Glomerular visceral epithelial cell (primary cell): ENCODE measurements around the gene FAM53C.
"Not testable (repeated sequence)": the region's sequence is repeated elsewhere in the genome, so short reads cannot be mapped to it uniquely, and the experiment has no call there.

Source experiments
- DNase-seq: peaks from one replicate; pipeline ENCODE4 v3.0.0-alpha.2; 2016; ENCODE audit errors: extremely low spot score

FAM53C gene

DNA sequence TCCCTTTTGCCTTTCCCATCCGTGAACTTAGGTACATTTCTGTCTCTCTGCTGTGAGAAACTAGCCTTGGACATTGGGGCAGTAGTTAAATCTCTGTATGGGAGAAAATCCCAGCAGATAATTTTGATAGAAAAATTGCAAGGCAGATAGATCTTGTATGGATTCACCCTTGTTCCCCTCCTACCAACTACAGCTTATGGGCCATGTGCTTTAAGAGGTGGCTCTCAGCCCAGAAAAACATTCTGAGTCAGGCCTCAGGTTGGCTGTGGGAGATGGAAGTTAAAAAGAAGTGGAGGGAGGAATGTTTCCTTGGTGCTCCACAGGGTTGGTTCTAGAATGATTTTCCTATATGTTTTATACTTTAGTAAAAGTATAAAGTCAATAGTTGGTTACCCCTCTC is 13.0 kb downstream of the FAM53C start:
- peak; percentile 61 for DNase-seq

- no peak for DNase-seq
These were observed 13.5 kb downstream of the FAM53C start for GRCh38 chr5:138351517-138351916.

DNA sequence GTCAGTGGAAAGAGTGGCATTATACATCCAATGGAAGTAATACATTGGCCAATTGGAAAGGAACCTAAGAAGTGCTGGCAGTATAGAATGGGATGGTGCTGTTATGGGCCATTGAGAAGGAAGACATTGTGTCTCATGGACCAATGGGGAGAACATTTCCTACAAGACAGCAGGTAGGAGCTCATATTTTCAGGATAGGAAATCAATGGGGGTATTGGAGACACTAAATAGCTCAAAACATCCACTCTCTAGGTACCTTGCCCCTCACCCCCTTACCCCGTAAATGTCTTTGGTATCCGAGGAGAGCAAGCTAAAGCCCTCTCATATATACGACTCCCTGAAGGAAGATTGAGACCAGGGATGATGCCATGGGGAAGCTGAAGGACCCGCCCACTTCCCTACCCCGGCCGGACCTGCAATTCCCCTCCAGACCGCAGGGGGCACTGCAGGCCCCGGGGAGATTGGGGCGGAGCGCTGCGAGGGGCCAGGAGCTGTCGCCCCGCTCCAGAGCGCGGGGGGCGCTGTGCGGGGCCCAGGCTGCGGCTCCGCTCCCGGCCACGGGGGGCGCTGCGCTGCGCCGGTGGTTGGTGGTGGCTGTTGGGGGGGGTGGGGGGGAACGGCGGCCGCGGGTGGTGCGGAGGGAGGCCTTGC is 14.1 kb downstream of the FAM53C start, which contains the start of gene KDM3B:
KDM3B (plus strand) TSS at position 615 of the 651 bp plus-strand sequence. CDS start 111 bp downstream, outside the sequence.
- DNase-seq = peak; percentile 93

GRCh38 chr5:138352722-138353559 is 14.9 kb downstream of the FAM53C start:
- DNase-seq = peak; percentile 68

GRCh38 chr5:138353560-138354080 is 15.6 kb downstream of the FAM53C start:
- no peak for DNase-seq

DNA sequence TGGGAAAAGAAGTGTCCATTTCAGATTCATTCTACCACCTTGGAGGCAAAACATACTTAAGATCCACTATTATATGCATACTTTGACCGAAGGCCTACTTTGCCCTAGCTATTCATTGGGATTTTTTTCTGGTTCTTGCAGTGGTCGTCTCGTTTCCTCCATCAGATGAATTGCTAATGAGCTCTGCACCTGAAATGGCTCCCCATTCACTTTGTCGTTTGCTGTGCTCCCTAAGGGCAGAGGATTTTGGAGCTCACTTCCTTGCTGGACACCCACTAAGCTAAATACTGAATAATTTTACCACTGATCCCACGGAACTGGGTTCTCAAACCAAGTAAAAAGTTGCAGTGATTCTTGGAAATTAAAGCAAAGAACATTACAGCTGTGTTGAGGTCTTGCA is 16.3 kb downstream of the FAM53C start:
- DNase-seq = no peak

GRCh38 chr5:138354926-138355378 is 16.9 kb downstream of the FAM53C start:
- DNase-seq = peak; percentile 81

GRCh38 chr5:138359621-138360020 is 21.6 kb downstream of the FAM53C start:
- no peak for DNase-seq

DNA sequence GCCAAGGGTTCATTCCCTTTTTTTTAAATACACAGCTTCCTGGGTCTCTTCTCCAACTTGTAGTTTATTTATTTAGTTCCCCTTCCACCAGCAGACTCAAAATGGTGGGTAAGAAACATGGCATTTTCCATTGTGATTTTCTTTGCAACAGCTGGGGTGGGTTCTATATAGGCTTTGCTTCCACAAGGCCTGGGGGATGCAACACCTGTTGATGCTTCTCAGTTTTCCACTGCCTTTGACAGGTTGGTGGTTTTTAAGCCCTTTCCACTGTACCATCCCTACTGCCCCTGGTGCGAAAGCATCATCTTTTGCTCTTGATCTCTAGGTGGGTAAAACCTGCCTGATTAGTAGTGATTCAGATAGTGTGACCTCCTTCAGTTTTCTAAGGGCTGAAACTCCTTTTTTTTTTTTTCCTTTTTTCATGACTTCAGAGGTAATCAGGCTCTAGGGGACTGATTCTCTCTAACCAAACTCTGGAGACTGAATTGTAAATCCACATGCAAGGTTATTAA is 22.9 kb downstream of the FAM53C start:
- DNase-seq = no peak

DNA sequence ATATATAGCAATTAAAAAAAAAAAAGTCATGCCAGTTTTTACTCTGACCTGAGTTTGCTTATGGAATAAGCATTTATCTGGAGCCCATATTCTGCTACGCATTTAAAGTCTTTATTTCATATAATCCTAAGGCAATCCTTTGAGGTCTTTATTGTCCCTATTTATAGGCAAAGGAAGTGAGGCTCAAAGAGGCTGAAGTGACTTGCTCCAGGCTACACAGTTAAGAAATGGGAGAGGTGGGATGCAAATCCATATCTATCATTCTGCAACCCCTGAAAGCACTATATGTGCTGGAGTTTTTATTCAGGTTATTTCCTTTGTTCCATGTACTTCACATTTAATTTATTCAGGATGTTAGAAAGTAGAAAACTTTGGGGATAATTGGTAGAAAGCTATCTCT is 26.5 kb downstream of the FAM53C start:
- no peak for DNase-seq

DNA sequence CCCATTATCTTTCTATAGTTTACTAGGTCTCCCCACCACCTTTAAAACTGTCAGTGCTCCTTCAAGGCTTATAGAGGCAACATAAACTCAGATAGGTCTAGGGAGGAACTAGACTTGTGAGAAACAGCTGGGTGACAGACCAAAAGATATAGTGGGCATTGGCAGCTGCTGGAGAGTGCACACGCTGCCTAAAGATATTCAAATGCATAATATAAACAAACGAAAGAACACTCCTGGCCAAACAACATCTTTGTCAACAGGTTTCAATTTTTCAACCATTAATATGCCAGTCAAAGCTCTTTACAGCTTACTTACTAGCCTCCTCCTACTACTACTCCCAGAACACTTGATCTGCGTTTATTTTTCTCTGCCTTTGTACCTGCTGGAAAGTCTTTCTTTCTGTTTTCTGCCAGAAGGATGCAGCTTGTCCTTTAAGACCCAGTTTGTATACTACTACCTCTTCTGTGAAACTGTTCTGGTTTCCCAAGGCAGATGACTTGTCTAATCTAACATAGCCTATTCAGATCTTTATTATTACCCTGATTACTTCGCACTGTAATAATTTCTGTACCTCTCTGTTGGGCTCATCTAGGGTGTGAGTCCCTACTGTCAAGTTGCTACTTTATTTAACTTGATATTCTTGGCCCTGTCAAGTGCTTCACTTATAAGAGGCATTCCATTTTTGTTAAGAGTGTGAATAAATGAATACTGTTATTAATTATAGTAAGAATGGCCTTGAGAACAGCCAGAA is 28.7 kb downstream of the FAM53C start:
- no peak for DNase-seq

- no peak for DNase-seq
These were observed 31.2 kb downstream of the FAM53C start for GRCh38 chr5:138369261-138369660.

GRCh38 chr5:138369706-138370105 is 31.6 kb downstream of the FAM53C start:
- no peak for DNase-seq

DNA sequence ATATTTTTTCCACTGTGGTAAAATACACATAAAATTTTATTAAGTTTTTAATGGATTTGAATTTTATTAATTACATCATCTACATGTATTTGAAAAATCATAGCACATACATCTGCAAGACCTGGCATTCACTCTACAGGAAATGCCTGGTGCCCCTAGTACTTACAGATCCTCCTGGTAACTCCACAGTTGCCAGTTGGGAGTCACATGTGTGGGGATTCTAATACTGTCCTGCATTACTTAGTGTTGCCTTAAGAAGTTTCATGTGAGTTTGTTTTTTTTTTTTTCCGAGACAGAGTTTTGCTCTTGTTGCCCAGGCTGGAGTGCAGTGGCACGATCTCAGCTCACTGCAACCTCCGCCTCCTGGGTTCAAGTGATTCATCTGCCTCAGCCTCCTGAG is 32.5 kb downstream of the FAM53C start:
- no peak for DNase-seq

DNA sequence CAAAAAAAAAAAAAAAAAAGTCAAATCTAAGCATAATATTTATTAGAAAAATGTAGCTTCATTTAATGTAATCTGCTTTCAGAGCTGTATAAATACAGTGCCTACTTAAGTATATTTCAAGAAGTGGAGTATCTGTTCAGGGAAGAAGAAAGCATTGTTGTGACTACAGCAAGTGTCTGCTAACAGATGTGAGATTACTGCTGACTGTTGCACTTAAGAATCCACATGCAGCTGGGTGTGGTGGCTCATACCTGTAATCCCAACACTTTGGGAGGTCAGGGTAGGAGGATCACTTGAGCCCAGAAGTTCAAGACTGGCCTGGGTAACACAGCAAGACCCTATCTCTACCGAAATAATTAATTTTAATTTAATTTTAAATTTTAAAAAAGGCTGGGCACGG is 33.4 kb downstream of the FAM53C start:
- DNase-seq = no peak

DNA sequence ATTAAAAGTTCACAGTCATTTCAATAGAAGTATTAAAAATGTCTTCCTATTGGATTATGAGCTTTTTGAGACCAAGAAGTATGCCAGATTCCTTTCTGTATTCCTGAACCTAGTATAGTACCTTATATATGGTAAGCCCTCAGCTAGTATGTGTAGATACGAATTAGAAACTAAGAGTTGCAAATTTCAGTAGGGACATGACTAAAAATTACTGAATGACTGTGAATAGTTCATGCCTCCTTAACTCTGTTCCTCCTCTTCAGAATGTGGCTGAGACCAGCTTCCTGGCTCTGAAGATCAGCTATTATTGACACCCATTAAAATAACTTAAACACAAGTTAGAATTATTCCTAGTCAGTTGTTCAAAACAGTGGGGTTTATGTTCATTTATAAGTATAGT is 34.2 kb downstream of the FAM53C start:
- DNase-seq = no peak

GRCh38 chr5:138372653-138373052 is 34.6 kb downstream of the FAM53C start:
- DNase-seq = no peak

DNA sequence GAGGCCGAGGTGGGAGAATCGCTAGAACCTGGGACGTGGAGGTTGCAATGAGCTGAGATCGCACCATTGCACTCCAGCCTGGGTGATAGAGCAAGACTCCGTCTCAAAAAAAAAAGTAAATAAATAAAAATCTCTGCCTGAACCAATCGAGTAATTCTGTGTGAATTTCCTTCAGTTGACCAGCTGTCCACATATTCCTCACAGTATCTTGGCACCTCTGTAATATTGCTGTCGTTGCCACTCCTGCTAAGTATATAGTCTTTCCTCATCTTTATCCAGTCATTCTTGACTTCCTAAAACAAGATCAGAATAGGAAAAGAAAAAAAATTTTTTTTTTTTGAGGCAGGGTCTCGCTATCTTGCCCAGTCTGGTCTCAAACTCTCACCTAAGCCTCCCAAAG is 44.3 kb downstream of the FAM53C start:
- DNase-seq = no peak

DNA sequence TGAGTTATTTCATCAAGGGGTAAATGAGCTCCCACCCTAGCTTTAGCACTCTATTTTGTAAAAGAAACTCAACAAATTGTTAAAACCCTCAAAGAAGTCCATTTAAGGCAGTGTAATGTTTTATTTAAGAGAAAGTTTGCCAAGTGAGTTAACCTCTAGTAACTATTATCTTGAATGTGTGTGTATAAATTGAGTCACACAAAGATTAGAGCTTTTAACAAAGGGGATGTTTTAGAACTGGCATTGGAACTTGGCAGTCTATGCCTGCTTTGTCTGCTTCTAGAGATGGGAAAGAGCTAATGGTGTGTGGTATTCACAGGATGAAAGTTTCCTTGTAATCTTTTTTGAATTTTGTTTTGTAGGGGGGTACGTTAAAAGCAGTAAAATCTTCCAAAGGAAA is 47.6 kb downstream of the FAM53C start:
- no peak for DNase-seq

- DNase-seq = no peak
These were observed 48.2 kb downstream of the FAM53C start for GRCh38 chr5:138386290-138386689.

DNA sequence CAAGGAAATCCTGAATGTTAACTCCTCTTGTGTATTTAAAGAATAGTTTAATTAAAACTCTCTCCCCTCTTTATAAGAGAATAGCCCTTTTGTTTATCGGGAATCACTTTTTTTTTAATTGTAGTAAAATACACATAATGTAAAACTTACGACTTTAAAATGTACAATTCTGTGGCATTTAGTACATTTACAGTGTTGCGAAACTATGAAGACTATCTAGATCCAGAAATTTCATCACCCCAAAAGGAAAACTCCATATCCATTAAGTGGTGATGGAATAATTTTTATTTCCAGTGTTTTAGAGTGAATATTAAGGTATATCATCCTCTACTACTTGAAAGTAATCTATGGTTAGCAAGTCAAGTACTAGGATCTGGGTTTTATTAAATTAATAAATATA is 51.3 kb downstream of the FAM53C start:
- no peak for DNase-seq

GRCh38 chr5:138389911-138390310 is 51.8 kb downstream of the FAM53C start:
- DNase-seq = not testable (repeated sequence)
